Prostate gland (tissue), 2 donors: ENCODE data around the gene TMEM185B.

Experiments used
- CTCF ChIP-seq, 4 experiments: fragments of 200-600 bp in 2 of 4; fragments of 450-650 bp in 2 of 4; sonication (generic) in 2 of 4; IDR thresholded peaks; 1 replicate in 3 of 4; 2 replicates in 1 of 4; pipeline ENCODE4 v1.5.1; 2016 to 2019; ENCODE audit warnings: antibody characterized with exemption in 4 of 4, mild to moderate bottlenecking in 2 of 4, moderate library complexity in 2 of 4
- POLR2A ChIP-seq: fragments of 450-650 bp; IDR thresholded peaks from one replicate; pipeline ENCODE4 v1.6.1; 2016; ENCODE audit warnings: antibody characterized with exemption, mild to moderate bottlenecking
- POLR2AphosphoS5 ChIP-seq: sonication (generic); formaldehyde crosslinking; IDR thresholded peaks from one replicate; pipeline ENCODE4 v1.6.1; 2017; ENCODE audit warnings: antibody characterized with exemption

DNA sequence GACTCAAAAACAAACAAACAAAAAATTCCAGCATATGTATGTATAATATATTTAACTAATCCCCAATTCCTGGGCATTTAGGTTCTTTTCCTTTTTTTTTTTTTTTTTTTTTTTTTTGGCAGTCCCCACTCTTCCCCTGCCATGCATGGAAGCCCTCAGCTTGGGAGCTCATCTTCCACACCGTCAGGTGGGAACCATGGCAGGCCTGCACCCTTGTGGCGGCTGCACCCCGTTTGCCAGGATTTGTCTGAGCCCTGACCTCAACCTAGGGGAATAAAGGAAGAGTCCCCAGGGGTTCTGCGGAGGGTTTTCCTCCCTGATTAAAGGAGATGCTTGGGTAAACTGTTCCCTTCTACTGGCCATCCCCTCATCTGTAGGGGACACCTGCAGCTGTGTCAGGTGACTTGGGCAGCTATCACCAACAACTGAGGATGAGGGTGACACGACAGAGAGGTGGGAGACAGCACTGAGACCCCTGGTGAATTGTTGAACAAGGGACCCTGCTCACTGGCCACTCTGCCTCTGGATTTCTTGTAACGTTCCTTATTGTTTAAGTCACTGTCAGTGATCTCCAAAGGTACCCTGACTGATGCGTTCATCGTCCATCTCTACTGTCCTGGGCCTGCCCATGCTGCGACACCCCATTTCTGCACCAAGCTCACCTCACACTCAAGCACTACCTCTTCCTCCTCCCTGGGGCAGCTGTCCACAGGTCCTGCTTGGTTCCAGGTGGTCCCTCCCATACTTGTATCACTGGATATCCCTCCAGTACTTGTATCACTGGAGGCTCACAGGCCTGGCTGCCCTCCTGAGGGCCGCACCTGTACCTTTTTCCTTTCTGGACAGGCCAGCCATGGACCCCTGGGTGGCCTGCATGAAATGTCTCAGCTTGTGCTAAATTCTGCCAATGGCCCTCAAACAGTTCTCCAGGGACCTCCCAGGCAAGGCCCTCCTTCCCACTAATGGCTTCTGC is 14.5 kb downstream of the TMEM185B start:
- TF ChIP-seq CTCF (IDR thresholded peaks at IDR 0.05) (no peak), POLR2A (no peak), POLR2AphosphoS5 (no peak)
